ENCODE results near the gene SSPN.

SSPN gene

GRCh38 chr12:26187014-26187798 is 8.2 kb upstream of the SSPN start:
- no peak for FAIRE-seq

- no peak for FAIRE-seq
Observed at GRCh38 chr12:26188127-26188526, 7.2 kb upstream of the SSPN start.

GRCh38 chr12:26188641-26189040 is 6.7 kb upstream of the SSPN start:
- FAIRE-seq, result no peak

GRCh38 chr12:26192142-26192541 is 3.2 kb upstream of the SSPN start:
- no peak for FAIRE-seq

GRCh38 chr12:26193539-26193938 is 1.8 kb upstream of the SSPN start:
- no peak for FAIRE-seq

GRCh38 chr12:26195641-26196420 is 458 bp downstream of the SSPN start:
- FAIRE-seq, result no peak

GRCh38 chr12:26196421-26196716 is 996 bp downstream of the SSPN start:
- FAIRE-seq, result no peak

GRCh38 chr12:26197832-26198231 is 2.5 kb downstream of the SSPN start:
- no peak for FAIRE-seq

- FAIRE-seq, result no peak
Observed at GRCh38 chr12:26198742-26199141, 3.4 kb downstream of the SSPN start.

GRCh38 chr12:26203167-26203780 is 7.9 kb downstream of the SSPN start:
- no peak for FAIRE-seq

- FAIRE-seq, result no peak
Observed at GRCh38 chr12:26204612-26205289, 9.4 kb downstream of the SSPN start.

GRCh38 chr12:26205298-26205697 is 9.9 kb downstream of the SSPN start:
- no peak for FAIRE-seq

- no peak for FAIRE-seq
Observed at GRCh38 chr12:26205941-26206340, 10.6 kb downstream of the SSPN start.

GRCh38 chr12:26211331-26211730 is 16.0 kb downstream of the SSPN start:
- FAIRE-seq, result no peak

- no peak for FAIRE-seq
Observed at GRCh38 chr12:26212396-26212795, 17.0 kb downstream of the SSPN start.

- FAIRE-seq, result no peak
Observed at GRCh38 chr12:26212988-26213387, 17.6 kb downstream of the SSPN start.

- no peak for FAIRE-seq
Observed at GRCh38 chr12:26214121-26214520, 18.7 kb downstream of the SSPN start.

GRCh38 chr12:26219736-26220135 is 24.4 kb downstream of the SSPN start:
- FAIRE-seq, result no peak

GRCh38 chr12:26224657-26225056 is 29.3 kb downstream of the SSPN start:
- no peak for FAIRE-seq

GRCh38 chr12:26226122-26226521 is 30.7 kb downstream of the SSPN start:
- no peak for FAIRE-seq

- FAIRE-seq, result no peak
Observed at GRCh38 chr12:26226629-26227360, 31.4 kb downstream of the SSPN start.

GRCh38 chr12:26227361-26227745 is 32.0 kb downstream of the SSPN start:
- no peak for FAIRE-seq

GRCh38 chr12:26229910-26230309 is 34.5 kb downstream of the SSPN start:
- no peak for FAIRE-seq
